Kidney tubule cell (primary cell): ENCODE results near the gene MND1.
"Not testable (repeated sequence)": the region's sequence is repeated elsewhere in the genome, so short reads cannot be mapped to it uniquely, and the experiment has no call there.

Experiments
- DNase-seq: peaks from one replicate; pipeline ENCODE4 v3.0.0-alpha.2; 2018; ENCODE audit warnings: low spot score

MND1 gene

DNA sequence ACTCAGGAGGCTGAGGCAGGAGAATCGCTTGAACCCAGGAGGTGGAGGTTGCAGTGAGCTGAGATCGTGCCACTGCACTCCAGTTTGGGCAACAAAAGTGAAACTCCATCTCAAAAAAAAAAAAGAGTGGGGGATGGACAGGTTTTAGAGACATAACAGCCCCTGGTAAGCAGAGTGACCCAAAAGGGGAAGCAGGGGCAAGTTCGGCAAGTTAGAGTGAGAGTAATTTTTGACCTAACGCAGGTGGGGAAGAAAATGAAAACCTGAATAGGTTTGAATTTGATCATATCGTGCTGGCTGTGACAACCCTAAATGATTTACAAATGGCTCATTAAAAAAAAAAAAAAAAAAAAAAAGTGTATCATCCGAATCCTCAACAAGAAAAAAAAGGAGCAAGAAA, 96.0 kb downstream of the MND1 start:
- no peak for DNase-seq

DNA sequence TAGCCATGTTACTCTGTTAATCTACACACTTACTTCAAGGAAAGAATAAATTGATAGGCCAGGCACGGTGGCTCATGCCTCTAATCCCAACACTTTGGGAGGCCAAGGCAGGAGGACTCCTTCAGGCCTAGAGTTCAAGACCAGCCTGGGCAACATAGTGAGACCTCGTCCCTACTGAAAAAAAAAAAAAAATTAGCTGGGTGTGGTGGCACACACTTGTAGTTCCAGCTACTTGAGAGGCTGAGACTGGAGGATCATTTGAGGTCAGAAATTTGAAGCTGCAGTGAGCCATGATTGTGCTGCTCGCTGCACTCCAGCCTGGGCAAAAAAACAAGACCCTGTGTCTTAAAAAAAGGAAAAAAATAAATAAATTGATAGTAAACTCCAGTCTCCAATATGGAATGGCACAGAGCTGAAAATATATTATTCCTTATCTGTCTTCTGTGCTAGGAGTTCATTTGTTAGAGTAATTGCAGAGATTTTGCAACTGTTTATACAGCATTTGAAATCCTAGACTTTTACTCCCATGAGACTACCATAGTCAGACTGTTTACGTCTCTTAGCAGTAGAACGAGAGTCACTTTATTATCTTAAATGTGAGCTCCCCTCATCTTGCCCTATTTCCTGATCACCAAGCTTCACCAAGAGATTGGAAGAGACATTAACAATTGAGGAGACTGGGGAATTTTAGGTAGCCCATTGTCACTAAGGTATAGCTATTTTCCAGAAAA, 102.9 kb downstream of the MND1 start:
- no peak for DNase-seq

DNA sequence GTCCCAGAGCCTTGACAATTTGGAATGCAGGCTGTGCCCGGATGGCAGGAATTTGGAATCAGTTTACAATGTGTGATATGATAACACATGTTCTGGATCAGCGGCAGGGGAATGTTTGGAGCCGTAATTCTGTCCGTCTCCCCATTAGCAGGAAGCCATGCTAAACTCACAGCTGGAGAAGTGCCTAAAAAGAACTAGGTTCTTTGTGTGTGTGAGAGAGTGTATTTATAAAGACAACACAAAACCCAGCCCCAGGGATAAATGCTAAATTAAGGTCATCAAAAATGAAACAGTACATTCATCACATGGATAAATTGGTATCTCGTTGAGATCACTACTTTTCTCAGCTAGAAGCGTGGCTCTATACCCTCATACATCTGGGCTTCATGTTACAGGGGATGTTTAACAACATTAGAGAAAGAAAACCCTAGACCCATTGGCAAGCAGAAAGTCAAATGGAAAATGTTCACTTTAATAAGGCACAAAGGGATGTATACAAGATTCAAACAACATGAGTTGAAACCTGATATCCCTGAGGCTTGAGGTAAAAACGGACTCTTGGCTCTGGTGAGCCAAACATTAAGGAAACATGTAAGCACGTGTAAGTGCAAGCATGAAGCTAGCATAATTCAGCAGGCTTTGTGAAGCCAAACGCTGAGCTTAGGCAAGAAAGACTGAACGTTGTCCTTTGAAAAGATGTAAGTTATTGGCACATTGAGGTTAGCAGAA, 103.7 kb downstream of the MND1 start:
- DNase-seq = no peak

DNA sequence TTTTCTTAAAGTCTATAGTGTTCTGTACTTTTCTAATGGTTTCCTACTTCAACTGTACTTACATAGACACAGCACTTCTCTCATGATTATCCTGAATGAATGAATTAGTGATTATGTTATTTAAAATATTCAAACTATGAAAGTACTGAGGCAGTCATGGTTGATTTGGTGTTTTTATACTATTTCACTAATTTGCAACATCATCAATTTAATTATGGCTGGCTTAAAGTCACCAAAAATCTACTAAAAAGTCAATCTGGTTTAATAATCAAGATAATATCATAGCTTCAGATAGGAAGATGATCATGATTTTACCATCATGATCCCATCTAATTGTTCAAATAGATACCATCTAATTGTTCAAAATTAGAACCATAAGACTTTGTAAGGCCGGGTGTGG, 104.8 kb downstream of the MND1 start:
- DNase-seq = no peak

DNA sequence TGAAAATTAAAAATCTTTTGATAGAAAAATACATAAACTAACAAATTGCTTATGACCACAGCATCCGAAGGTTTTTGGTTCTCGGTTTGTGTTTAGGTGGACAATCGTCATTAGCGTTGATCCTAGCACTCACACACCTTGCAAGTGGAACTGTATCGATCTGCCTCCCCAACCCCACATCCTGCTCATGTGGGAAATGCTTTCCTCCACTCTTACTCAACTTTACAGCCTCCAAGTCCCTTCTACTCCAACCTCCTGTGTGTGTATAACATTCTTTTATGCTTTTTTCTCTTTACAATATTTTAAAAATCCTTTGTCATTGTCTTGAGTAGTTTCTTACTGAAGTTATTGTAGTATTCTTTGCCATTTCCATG, 106.0 kb downstream of the MND1 start:
- DNase-seq = no peak

DNA sequence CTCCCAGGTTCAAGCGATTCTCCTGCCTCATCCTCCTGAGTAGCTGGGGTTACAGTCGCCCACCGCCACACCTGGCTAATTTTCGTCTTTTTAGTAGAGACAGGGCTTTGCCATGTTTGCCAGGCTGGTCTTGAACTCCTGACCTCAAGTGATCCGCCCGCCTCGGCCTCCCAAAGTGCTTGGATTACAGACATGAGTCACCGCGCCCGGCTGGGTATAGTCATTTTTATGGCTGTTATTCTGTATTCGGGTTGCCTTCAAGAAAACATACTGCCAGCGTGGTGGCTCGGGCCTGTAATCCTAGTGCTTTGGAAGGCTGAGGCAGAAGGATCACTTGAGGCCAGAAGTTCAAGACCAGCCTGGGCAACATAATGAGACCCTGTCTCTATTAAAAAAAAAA, 106.7 kb downstream of the MND1 start:
- DNase-seq = not testable (repeated sequence)

DNA sequence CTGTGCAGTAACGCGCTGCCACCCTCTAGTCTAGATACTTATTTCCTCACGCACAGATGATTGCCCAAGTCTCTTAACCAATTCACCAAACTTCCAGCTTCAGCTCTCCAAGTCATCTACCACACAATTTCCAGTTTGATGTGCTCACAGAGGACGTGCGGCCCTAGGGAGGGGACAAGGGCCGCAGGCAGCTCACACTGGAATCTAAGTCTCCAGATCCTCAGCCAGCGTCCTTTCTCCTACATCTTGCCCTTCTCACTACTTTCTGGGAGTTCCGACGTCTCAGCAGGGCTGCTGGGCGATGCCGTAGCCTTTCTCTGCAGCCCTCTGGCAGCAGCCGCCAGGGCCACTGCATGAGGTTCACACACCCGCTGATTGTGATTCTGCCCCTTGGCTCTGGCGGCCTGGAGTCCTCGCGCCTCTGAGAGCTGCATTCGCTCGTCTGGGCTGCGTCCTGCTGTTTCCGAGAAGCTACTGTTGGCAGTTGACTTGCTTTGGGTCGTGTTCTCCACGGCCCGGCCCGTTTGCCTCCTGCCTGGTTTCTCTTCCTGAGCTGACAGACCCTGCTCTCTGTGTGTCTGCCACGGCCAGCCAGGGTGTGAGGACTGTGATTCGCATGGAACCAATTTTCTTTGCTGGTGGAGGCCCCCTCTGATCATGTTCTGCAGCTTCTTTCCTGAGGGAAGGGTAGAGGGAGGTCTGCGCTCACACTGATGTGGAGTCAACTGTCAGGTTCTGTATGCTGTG, 107.6 kb downstream of the MND1 start:
- no peak for DNase-seq

DNA sequence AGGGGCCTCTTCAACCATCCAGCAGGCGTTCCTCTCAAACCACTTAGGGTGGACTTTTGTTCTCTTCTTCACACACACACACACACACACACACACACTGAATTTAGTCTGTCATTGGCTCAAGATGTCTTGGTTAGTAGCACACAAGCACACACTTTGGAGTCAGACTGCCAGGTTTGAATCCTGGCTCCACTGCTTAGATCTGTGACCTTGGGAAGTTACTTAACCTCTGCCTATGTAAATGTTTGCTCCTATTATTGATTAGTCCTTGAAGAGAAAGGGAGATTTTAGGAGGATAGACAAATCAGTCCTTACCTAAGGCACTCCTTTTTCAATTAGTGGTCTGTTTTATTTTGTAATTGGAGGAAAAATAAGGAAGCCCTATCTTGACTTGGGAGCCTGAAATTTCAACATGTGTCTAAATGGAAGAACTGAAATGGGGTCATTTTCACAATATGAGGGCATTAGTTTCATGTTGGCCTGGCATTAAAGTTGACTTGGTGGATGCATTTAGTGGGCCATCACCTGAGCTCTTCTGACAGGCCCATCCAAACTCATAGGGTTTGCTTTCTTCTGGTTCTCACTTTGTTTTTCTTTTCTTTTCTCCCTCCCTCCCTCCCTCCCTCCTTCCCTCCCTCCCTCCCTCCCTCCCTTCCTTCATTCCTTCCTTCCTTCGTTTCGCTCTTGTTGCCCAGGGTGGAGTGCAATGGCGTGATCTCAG, 108.3 kb downstream of the MND1 start:
- no peak for DNase-seq

DNA sequence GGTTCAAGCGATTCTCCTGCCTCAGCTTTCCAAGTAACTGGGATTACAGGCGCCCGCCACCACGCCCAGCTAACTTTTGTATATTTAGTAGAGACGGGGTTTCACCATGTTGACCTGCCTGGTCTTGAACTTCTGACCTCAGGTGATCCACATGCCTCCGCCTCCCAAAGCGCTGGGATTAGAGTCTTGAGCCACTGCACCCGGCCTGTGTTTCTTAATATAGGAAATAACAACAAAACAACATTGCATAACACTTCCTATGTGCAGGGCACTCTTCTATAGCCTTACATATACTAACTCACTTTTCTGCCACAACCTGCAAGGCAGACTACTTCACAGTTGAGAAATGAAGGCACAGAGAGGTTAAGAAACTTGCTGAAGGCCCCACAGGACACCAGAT, 108.9 kb downstream of the MND1 start:
- no peak for DNase-seq

DNA sequence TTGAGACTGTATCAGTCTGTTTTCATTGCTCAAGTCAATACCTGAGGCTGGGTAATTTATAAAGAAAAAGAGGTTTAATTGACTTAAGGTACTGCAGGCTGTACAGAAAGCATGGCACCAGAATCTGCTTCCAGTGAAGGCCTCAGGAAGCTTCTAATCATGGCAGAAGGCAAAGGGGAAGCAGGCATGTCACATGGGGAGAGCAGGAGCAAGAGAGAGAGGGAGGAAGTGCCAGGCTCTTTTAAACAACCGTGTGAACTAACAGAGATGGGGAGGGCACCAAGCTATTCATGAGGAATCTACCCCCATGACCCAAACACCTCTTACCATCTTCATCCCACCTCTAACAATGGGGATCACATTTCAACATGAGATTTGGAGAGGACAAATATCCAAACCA, 114.5 kb downstream of the MND1 start:
- DNase-seq = no peak

DNA sequence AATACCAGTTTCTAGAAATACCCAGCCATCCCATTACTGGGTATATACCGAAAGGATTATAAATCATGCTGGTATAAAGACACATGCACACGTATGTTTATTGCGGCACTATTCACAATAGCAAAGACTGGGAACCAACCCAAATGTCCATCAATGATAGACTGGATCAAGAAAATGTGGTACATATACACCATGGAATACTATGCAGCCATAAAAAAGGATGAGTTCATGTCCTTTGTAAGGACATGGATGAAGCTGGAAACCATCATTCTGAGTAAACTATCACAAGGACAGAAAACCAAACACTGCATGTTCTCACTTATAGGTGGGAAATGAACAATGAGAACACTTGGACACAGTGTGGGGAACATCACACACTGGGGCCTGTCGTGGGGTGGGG, 117.1 kb downstream of the MND1 start:
- DNase-seq = not testable (repeated sequence)

DNA sequence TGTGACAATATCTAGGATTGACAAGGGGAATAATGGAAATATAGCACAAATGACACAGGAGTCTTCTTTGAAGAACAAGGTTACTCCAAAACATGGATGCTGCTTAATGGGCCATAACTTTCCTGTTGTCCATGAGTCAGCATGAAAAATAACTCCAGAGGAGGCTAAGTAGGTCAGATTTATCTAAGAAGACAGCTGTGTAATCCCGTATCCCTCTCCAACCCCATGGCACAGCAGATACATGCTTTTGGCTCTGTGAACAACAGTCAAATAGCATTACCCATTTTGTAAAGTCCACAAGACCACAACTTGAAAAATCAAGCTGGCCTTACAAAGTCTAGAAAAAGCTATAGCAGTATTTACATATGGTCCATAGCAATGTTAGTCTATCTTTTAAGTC, 119.6 kb downstream of the MND1 start:
- peak; percentile 78 for DNase-seq
